Ovary (tissue), 3 donors: Measurements from ENCODE around the gene ZSCAN18.

ENCODE experiments used
- POLR2A ChIP-seq: fragments of 450-650 bp; IDR thresholded peaks from one replicate; pipeline ENCODE4 v1.6.1; 2017; ENCODE audit warnings: antibody characterized with exemption, mild to moderate bottlenecking, moderate library complexity
- TF ChIP-seq, protein P1 (sequence below), 3 donors: fragments of 450-650 bp in 2 of 3; fragments of 200-600 bp in 1 of 3; IDR thresholded peaks; one replicate each; pipeline versions ENCODE4 v1.5.1 to v1.8.0; 2016 to 2022; ENCODE audit warnings: antibody characterized with exemption in 3 of 3, mild to moderate bottlenecking in 1 of 3
- donor health status: DM: no; HTN: no; CAD: no.

DNA sequence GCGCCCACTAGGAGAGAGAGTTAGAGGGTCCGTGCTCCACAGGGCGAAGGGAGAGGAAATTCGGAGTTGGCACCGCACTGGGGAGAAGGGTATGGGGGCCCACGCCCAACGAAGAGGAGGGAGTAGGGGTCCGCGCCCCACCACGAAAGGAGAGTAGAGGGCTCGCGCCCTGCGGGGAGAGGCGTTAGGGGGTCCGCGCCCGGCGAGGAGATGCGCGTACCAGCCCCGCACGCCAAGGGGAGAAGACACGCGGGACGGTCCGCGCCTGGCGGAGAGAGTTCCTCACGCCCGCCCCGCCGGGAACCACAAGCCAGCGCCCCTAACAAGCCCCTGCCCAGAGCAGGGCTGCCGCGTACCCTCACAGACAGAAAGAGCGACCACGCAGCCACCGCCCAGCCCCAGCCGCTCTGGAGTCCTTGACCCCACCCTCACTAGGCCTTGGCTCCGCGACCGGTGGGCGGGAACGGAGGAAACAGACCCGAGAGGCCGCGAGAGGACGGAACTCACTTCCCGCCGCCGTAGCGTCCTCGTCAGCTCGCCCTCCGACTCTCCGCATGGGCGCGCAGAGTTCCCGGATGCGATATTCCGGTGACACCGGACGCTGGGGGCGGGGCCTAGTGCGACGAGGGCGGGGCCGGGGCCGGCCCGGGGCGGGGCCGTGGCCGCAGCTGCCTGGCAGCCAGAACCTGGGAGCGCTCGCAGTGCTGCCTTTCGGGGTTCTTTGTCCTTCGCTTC lies 20.0 kb upstream of the ZSCAN18 start:
- TF ChIP-seq, protein P1, sequence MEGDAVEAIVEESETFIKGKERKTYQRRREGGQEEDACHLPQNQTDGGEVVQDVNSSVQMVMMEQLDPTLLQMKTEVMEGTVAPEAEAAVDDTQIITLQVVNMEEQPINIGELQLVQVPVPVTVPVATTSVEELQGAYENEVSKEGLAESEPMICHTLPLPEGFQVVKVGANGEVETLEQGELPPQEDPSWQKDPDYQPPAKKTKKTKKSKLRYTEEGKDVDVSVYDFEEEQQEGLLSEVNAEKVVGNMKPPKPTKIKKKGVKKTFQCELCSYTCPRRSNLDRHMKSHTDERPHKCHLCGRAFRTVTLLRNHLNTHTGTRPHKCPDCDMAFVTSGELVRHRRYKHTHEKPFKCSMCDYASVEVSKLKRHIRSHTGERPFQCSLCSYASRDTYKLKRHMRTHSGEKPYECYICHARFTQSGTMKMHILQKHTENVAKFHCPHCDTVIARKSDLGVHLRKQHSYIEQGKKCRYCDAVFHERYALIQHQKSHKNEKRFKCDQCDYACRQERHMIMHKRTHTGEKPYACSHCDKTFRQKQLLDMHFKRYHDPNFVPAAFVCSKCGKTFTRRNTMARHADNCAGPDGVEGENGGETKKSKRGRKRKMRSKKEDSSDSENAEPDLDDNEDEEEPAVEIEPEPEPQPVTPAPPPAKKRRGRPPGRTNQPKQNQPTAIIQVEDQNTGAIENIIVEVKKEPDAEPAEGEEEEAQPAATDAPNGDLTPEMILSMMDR (IDR thresholded peaks at IDR 0.05): no peak
- TF ChIP-seq POLR2A: no peak
